Subcutaneous abdominal adipose tissue (tissue), 5 donors: ENCODE measurements around the gene SLC39A5.
A peak's percentile ranks its signal among the peaks of the same experiment; 100 is the strongest.

Experiments
- H3K27ac ChIP-seq: one replicate; pipeline ENCODE4 v1.7.0; 2013; ENCODE audit warnings: low read depth, mild to moderate bottlenecking, inconsistent platforms, low read length, moderate library complexity
- H3K27me3 ChIP-seq, 5 donors: one replicate each; pipeline ENCODE4 v1.7.0; 2013; ENCODE audit warnings: low read length in 5 of 5, inconsistent platforms in 1 of 5; ENCODE audit not compliant: control insufficient read depth in 5 of 5, insufficient read depth in 4 of 5
- H3K36me3 ChIP-seq, 5 donors: one replicate each; pipeline ENCODE4 v1.7.0; 2013; ENCODE audit warnings: low read length in 5 of 5; ENCODE audit not compliant: control insufficient read depth in 5 of 5, insufficient read depth in 5 of 5
- H3K4me1 ChIP-seq, 5 donors: one replicate each; pipeline ENCODE4 v1.7.0; 2013; ENCODE audit warnings: low read length in 5 of 5, mild to moderate bottlenecking in 3 of 5, moderate library complexity in 1 of 5; ENCODE audit not compliant: control insufficient read depth in 5 of 5, insufficient read depth in 5 of 5
- H3K4me3 ChIP-seq, 5 donors: one replicate each; pipeline ENCODE4 v1.7.0; 2013; ENCODE audit warnings: low read length in 5 of 5, low read depth in 1 of 5
- H3K9ac ChIP-seq, 5 donors: one replicate each; pipeline ENCODE4 v1.7.0; 2013; ENCODE audit warnings: low read length in 5 of 5, mild to moderate bottlenecking in 4 of 5, moderate library complexity in 3 of 5
- H3K9me3 ChIP-seq, 5 donors: one replicate each; pipeline ENCODE4 v1.7.0; 2013; ENCODE audit warnings: low read length in 5 of 5; ENCODE audit not compliant: control insufficient read depth in 5 of 5
- donor health status: healthy.
- donor health status: healthy.
- donor health status: healthy.
- donor health status: healthy.
- donor health status: healthy.

SLC39A5 gene

DNA sequence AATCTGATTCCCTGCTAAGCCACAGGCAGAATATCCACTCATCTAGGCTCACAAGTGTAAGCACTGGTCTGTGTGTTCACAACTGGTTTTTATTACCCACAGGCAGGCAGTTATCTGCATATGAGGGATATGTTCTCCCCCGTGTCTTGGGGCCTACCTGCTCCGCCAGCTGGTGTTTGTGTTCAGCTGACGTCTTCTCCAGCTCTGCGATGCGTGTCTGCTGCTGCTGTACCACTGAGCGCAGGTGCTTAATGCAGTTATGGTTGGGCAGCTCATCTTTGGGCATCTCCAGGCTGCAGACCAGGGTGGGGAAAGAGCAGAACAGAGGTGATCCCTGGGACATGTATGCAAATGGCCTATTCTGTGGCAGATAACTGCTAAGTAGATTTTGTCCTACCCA, 21.8 kb upstream of the SLC39A5 start:
- no peaks in the 10 kb centered on the region for H3K9me3 ChIP-seq
- no peaks in the 10 kb centered on the region for H3K27me3 ChIP-seq
- H3K9ac ChIP-seq = no peak overlapping the region
- no peak overlapping the region for H3K27ac ChIP-seq
- H3K4me3 ChIP-seq = no peak overlapping the region
- H3K36me3 ChIP-seq = peaks cover 27 to 75% (median 61%) of the 10 kb centered on the region in 5 donors
- peaks cover 0 to 20% (median 17%) of the 10 kb centered on the region in 5 donors for H3K4me1 ChIP-seq

DNA sequence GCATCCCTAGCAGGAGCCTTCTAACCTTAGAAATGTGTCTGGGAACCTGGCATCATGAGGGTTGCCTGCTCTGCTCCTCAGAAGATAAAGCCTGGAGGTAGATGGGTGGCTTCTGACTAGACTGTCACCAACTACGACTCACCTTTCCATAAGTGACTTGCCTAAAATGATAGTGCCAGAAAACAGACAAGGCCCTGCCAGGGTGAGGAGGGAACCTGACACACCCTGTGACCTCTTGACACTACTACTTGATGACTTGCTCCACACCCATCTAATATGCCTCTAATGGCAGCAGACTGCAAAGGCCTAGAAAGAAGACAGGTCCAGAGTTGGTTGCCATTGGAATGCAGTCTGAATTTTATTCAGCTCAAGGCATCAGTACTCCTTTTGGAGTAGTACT, 17.5 kb upstream of the SLC39A5 start:
- Histone ChIP-seq H3K9me3 (no peaks in the 10 kb centered on the region), H3K36me3 (peaks cover 24 to 83% (median 73%) of the 10 kb centered on the region in 5 donors), H3K27ac (no peak overlapping the region), H3K27me3 (no peaks in the 10 kb centered on the region), H3K4me3 (no peak overlapping the region), H3K9ac (peak overlapping the region in 1 of 5 donors; percentile 28), H3K4me1 (peaks cover 0 to 3% (median 0%) of the 10 kb centered on the region in 5 donors)

DNA sequence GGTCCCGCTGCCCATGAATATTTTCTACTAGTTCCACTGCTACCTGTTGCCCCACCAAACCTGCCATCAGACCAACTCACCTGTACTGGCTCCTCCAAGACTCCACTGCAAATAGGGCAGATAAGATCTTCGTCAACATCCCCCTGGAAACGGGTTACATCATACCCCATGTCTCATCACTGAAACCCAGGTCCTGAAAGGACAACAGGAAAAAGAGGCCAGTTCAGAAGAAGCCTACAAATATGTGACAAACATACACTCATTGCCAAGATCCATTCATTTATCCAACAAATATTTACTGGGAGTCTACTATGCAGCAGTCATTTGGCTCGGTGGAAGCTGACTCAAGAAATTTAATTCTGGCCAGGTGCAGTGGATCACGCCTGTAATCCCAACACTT, 16.0 kb upstream of the SLC39A5 start:
- Histone ChIP-seq H3K4me3 (no peak overlapping the region), H3K9me3 (no peaks in the 10 kb centered on the region), H3K36me3 (peaks cover 19 to 77% (median 61%) of the 10 kb centered on the region in 5 donors), H3K4me1 (peaks cover 0 to 3% (median 0%) of the 10 kb centered on the region in 5 donors), H3K9ac (no peak overlapping the region), H3K27ac (no peak overlapping the region), H3K27me3 (no peaks in the 10 kb centered on the region)

DNA sequence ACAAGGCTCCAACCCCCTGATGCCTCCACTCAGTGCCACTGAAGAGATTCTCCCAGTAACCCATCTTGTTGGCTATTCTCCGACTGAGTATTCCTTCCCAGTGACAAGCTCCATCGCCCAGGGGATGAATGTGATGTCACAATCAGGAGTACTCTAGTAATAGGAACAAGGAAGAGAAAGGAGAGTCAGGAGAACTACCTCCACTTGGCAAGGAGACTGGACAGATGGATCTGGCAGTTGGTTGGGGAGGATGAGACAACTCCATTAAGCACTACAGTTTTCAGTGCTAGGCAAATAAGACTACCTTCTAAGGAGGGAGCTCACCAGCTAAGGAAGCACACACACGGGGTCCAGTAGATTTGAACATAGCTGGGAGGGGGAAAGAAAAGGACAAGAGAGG, 13.4 kb upstream of the SLC39A5 start:
- no peak overlapping the region for H3K27ac ChIP-seq

DNA sequence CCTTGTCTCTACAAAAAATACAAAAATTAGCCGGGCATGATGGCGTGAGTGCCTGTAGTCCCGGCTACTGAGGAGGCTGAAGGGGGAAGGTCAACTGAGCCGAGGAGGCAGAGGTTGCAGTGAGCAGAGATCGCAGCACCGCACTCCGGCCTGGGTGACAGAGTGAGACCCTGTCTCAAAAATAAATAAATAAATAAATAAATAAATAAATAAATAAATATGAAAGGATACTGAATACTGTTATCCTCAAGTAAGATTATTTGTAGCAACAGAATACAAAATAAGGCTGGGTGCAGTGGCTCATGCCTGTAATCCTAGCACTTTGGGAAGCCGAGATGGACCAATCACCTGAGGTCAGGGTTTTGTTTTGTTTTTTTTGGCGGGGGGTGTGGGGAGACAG, 10.0 kb upstream of the SLC39A5 start:
- no peaks in the 10 kb centered on the region for H3K9me3 ChIP-seq
- no peak overlapping the region for H3K27ac ChIP-seq
- no peak overlapping the region for H3K9ac ChIP-seq
- no peaks in the 10 kb centered on the region for H3K27me3 ChIP-seq
- H3K4me1 ChIP-seq = peaks cover 8 to 50% (median 41%) of the 10 kb centered on the region in 5 donors
- peaks cover 0 to 23% (median 15%) of the 10 kb centered on the region in 5 donors for H3K36me3 ChIP-seq
- H3K4me3 ChIP-seq = no peak overlapping the region

More for the DNA sequence above, 13.4 kb upstream of the SLC39A5 start:
- Histone ChIP-seq H3K4me1 (peaks cover 0 to 23% (median 18%) of the 10 kb centered on the region in 5 donors), H3K9ac (no peak overlapping the region), H3K27me3 (no peaks in the 10 kb centered on the region), H3K36me3 (peaks cover 14 to 55% (median 43%) of the 10 kb centered on the region in 5 donors), H3K9me3 (no peaks in the 10 kb centered on the region), H3K4me3 (no peak overlapping the region)

DNA sequence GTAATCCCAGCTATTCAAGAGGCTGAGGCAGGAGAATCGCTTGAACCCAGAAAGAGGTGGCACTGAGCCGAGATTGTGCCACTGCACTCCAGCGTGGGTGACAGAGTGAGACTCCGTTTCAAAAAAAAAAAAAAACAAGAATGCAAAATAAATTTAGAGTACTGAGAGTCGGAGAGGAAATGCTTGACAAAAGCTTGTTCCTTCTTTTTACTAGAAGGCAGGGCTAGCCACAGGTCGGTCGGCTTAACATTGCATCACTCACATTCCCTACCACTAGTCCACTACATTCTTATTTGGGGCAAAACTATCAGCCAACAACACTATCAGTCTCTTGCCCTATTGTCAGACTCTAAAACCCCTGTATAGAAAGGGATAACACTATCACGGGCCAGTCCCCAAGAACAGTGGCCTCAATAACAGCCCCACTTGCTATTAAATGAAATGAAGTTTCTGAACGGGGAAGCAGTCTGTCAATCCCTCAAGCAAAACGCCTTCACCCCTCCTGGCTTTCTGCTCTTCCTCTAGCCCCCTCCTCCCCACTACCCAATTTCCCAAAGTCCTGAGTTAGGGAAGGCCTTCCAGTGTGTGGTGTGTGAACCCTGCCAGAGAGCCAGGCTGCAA, 9.1 kb upstream of the SLC39A5 start:
- Histone ChIP-seq H3K36me3 (peaks cover 0 to 14% (median 9%) of the 10 kb centered on the region in 5 donors), H3K9ac (peak overlapping the region; percentile 85 to 95 (median 92)), H3K9me3 (no peaks in the 10 kb centered on the region), H3K27me3 (no peaks in the 10 kb centered on the region), H3K4me3 (peak overlapping the region; percentile 76 to 93 (median 88)), H3K4me1 (peaks cover 8 to 54% (median 44%) of the 10 kb centered on the region in 5 donors), H3K27ac (peak overlapping the region; percentile 99)

DNA sequence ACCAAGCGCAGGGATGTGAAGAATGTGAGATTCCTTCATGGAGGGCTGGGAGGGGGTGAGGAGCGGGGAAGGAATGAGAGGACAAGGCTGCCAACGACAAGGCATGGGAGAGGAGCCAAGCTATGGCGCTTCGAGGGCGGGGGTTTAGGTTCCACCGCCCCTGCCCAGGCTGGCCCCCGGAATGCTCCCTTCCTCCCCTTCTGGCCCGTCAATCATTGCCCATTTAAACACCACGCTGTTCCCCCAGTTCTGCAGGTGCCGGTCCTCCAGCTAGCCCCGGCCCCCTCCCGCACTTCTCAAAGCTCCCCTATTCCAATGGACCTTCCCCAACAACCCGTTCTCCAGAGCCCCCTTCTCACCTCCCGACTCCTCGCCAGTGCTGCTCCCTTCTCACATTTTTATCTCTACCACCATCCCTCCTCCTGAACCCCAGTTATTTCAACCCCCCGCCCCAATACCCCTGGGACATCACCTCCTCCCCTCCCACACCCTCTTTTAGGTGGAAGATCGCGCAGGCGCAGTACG, 8.6 kb upstream of the SLC39A5 start:
- H3K4me1 ChIP-seq = peaks cover 8 to 54% (median 44%) of the 10 kb centered on the region in 5 donors

DNA sequence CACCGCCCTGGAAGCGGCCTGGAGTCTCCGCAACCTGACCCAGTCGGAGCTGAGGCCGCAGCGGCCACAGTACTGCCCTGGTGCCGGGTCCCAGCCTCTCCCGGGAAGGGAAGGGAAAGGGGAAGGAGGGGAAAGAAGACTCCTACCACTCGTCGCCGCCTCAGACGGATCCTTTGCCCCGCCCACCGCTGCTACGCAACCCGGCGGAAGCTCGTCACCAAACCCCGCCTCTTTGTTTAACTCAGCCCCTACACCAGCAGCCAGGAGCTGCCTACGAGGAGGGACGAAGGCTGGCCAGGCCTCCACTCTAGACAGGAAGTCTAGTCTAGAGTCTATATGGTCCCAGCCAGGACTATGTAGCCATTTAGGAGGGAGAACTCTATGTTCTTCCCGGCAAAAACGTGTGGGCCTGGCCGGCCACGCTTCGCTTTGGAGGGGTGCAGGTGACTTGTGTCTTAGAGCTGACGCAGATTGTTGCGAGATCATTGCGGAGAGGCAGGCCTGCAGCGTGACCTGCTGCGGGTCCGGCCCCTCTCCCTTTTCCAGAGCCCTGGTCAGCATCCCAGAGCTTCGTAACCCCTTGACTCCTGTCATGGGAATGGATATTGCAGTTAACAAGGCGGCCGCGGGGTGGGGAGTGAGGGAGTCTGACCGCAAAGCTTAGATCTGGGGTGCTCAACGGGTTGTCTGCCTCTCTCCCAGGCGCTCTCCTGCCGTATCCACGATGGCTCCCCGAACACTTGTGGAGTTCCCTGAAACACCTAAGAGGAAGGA, 7.9 kb upstream of the SLC39A5 start, which contains the start of gene RNF41:
RNF41 (minus strand) TSS at position 166 of the 774 bp plus-strand sequence. CDS start 7,875 bp downstream, outside the sequence.
- Histone ChIP-seq H3K4me1 (peaks cover 8 to 54% (median 44%) of the 10 kb centered on the region in 5 donors), H3K36me3 (peaks cover 0 to 4% (median 2%) of the 10 kb centered on the region in 5 donors), H3K4me3 (peak within 1 kb of the TSS; percentile 76 to 93 (median 88)), H3K9me3 (no peaks in the 10 kb centered on the region), H3K9ac (peak within 1 kb of the TSS; percentile 85 to 95 (median 92)), H3K27me3 (no peaks in the 10 kb centered on the region), H3K27ac (peak within 1 kb of the TSS; percentile 99)

More for the DNA sequence above, 8.6 kb upstream of the SLC39A5 start:
- H3K27ac ChIP-seq = peak overlapping the region; percentile 99
- no peaks in the 10 kb centered on the region for H3K27me3 ChIP-seq
- H3K9ac ChIP-seq = peak overlapping the region; percentile 85 to 95 (median 92)
- no peaks in the 10 kb centered on the region for H3K9me3 ChIP-seq
- H3K36me3 ChIP-seq = peaks cover 0 to 8% (median 6%) of the 10 kb centered on the region in 5 donors
- peak overlapping the region; percentile 76 to 93 (median 88) for H3K4me3 ChIP-seq

DNA sequence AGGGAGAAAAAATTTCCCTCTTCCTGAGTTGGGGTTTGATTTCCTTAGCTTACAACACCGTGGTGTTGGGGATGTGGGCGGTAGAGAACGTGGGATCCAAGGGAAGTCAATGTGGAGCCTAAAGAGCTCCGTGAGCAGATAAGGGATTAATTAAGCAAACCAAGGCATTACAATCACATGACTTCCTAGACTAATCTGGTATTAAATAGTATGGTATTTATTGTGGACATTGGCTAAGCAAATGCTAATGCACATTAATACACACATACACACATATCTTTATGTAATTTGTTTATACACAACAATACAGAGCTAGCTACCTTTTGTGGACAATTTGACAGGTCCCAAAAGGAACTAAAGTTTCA, 7.3 kb upstream of the SLC39A5 start:
- Histone ChIP-seq H3K9ac (peak overlapping the region; percentile 85 to 95 (median 92)), H3K27ac (peak overlapping the region; percentile 99), H3K4me3 (peak overlapping the region; percentile 76 to 93 (median 88)), H3K27me3 (no peaks in the 10 kb centered on the region), H3K36me3 (peaks cover 0 to 7% (median 4%) of the 10 kb centered on the region in 5 donors), H3K9me3 (no peaks in the 10 kb centered on the region), H3K4me1 (peaks cover 8 to 52% (median 44%) of the 10 kb centered on the region in 5 donors)
